K562 (cell line): Measurements from ENCODE around the gene GYS1. TPM values are rescaled to one million over a fixed set of nuclear protein-coding genes. Genes with fewer than 3 reads are reported as not detected.
A peak's percentile ranks its signal among the peaks of the same experiment; 100 is the strongest.

Experiments
- BHLHE40 ChIP-seq: IDR thresholded peaks from 2 replicates; pipeline ENCODE4 v1.6.1; 2011; ENCODE audit warnings: low read length, improper control_type of control experiment
- CGGBP1 ChIP-seq: fragments of 250-450 bp; sonication (Bioruptor Pico); IDR thresholded peaks from 2 replicates; pipeline ENCODE4 v1.9.0; 2021; ENCODE audit warnings: mild to moderate bottlenecking
- CHD1 ChIP-seq: fragments of 200-600 bp; sonication (generic); IDR thresholded peaks from one replicate; pipeline ENCODE4 v1.6.1; 2012; ENCODE audit warnings: mild to moderate bottlenecking, moderate library complexity, low read length, inconsistent platforms
- FOXA3 ChIP-seq, 2 experiments: fragments of 450-650 bp in 1 of 2; sonication (generic) in 1 of 2; formaldehyde crosslinking; IDR thresholded peaks in 1 of 2; conservative IDR thresholded peaks in 1 of 2; 2 replicates each; pipeline versions ENCODE4 v1.4.0 to v1.8.0; 2020 to 2022; ENCODE audit warnings: mild to moderate bottlenecking in 2 of 2, missing genetic modification reagents in 1 of 2
- HCFC1 ChIP-seq: IDR thresholded peaks from 2 replicates; pipeline ENCODE4 v1.6.1; 2012; ENCODE audit warnings: low read depth, low read length, improper control_type of control experiment
- HDAC1 ChIP-seq, 2 experiments: fragments of 450-650 bp; IDR thresholded peaks; 2 replicates each; pipeline ENCODE4 v1.6.1; 2016 to 2017; ENCODE audit warnings: inconsistent platforms in 1 of 2, mild to moderate bottlenecking in 1 of 2, moderate library complexity in 1 of 2
- HMGXB4 ChIP-seq: sonication (generic); formaldehyde crosslinking; IDR thresholded peaks from 2 replicates; pipeline ENCODE4 v1.8.1; 2023; ENCODE audit warnings: mild to moderate bottlenecking, missing genetic modification reagents
- HNRNPL ChIP-seq: fragments of 200-400 bp; formaldehyde crosslinking; IDR thresholded peaks from 2 replicates; pipeline ENCODE4 v1.6.1; 2017; ENCODE audit warnings: low read depth, mild to moderate bottlenecking, low read length
- KLF16 ChIP-seq: IDR thresholded peaks from 2 replicates; pipeline ENCODE4 v1.6.1; 2016; ENCODE audit warnings: antibody characterized with exemption
- KLF6 ChIP-seq: fragments of 250-450 bp; sonication (Bioruptor Pico); IDR thresholded peaks from 2 replicates; pipeline ENCODE4 v1.4.0; 2020; ENCODE audit warnings: mild to moderate bottlenecking, moderate library complexity, borderline replicate concordance
- MIER1 ChIP-seq: fragments of 450-650 bp; IDR thresholded peaks from 2 replicates; pipeline ENCODE4 v1.6.1; 2016; ENCODE audit warnings: antibody characterized with exemption, mild to moderate bottlenecking, low read depth
- MLX ChIP-seq, 2 experiments: fragments of 450-650 bp in 1 of 2; sonication (generic) in 1 of 2; formaldehyde crosslinking; conservative IDR thresholded peaks; 2 replicates each; pipeline versions ENCODE4 v1.4.0 to v1.8.1; 2020 to 2022; ENCODE audit warnings: mild to moderate bottlenecking in 1 of 2, missing genetic modification reagents in 1 of 2
- MTA3 ChIP-seq: fragments of 450-650 bp; formaldehyde crosslinking; IDR thresholded peaks from 2 replicates; pipeline ENCODE4 v1.6.1; 2017; ENCODE audit warnings: mild to moderate bottlenecking, borderline replicate concordance
- MTF1 ChIP-seq: fragments of 250-450 bp; sonication (Bioruptor Pico); IDR thresholded peaks from 2 replicates; pipeline ENCODE4 v1.9.0; 2021; ENCODE audit warnings: moderate library complexity, mild to moderate bottlenecking, inconsistent platforms, borderline replicate concordance
- MXD1 ChIP-seq: fragments of 250-450 bp; sonication (Bioruptor Pico); IDR thresholded peaks from 2 replicates; pipeline ENCODE4 v1.8.0; 2021; ENCODE audit warnings: borderline replicate concordance, mild to moderate bottlenecking, moderate library complexity; ENCODE audit not compliant: poor library complexity, severe bottlenecking
- PHF20 ChIP-seq: fragments of 450-650 bp; IDR thresholded peaks from 2 replicates; pipeline ENCODE4 v1.6.1; 2018; ENCODE audit not compliant: partially characterized antibody
- PHF8 ChIP-seq: fragments of 200-600 bp; sonication (generic); IDR thresholded peaks from 2 replicates; pipeline ENCODE4 v1.6.1; 2012; ENCODE audit warnings: mixed run types, mild to moderate bottlenecking, inconsistent platforms, low read length, moderate library complexity, borderline replicate concordance
- RUNX1 ChIP-seq: sonication (generic); IDR thresholded peaks from 2 replicates; pipeline ENCODE4 v1.6.1; 2016; ENCODE audit warnings: antibody characterized with exemption, low read depth
- SMC3 ChIP-seq: conservative IDR thresholded peaks from 2 replicates; pipeline ENCODE4 v1.6.1; 2011; ENCODE audit warnings: low read depth, low read length, improper control_type of control experiment; ENCODE audit not compliant: insufficient read depth
- SREBF2 ChIP-seq: sonication (generic); formaldehyde crosslinking; IDR thresholded peaks from 2 replicates; pipeline ENCODE4 v1.4.0; 2020; ENCODE audit warnings: mild to moderate bottlenecking, missing genetic modification reagents
- ZBTB17 ChIP-seq: fragments of 450-650 bp; formaldehyde crosslinking; IDR thresholded peaks from 2 replicates; pipeline ENCODE4 v1.4.0; 2020; ENCODE audit warnings: mild to moderate bottlenecking
- ZNF175 ChIP-seq: fragments of 200-800 bp; sonication (Bioruptor generic); IDR thresholded peaks from 2 replicates; pipeline ENCODE4 v1.6.1; 2016; ENCODE audit warnings: low read depth, mild to moderate bottlenecking, missing genetic modification characterization, missing compliant biosample characterization
- ZNF184 ChIP-seq: sonication (generic); formaldehyde crosslinking; IDR thresholded peaks from 2 replicates; pipeline ENCODE4 v1.5.0; 2020; ENCODE audit warnings: missing genetic modification reagents
- ZNF644 ChIP-seq: fragments of 200-800 bp; sonication (Bioruptor generic); IDR thresholded peaks from 2 replicates; pipeline ENCODE4 v1.6.1; 2016; ENCODE audit warnings: low read depth, missing genetic modification characterization, missing compliant biosample characterization
- ZNF830 ChIP-seq: fragments of 250-450 bp; sonication (Bioruptor Pico); IDR thresholded peaks from 2 replicates; pipeline ENCODE4 v1.5.0; 2021; ENCODE audit warnings: mild to moderate bottlenecking
- polyA plus RNA-seq, 8 experiments: library from polyadenylated mRNA; depleted of rRNA in 4 of 8; stranded (reverse) in 5 of 8; unstranded in 3 of 8; fragments of >200 nt; fragmentation: Nextera tagmentation in 2 of 8; fragmentation: Illumina TruSeq in 1 of 8; extraction: Ambion mirVana in 2 of 8; extraction: Trizol in 1 of 8; gene quantifications; 2 replicates each; pipeline versions ENCODE4 v1.2.1 to v1.2.3, GENCODE V29; 2011 to 2014; ENCODE audit warnings: inconsistent platforms in 1 of 8, missing spikeins in 1 of 8
- total RNA-seq, 7 experiments: library from RNA; depleted of rRNA in 6 of 7; stranded (reverse); fragments of >200 nt in 6 of 7; fragmentation: Illumina TruSeq in 2 of 7; extraction: Trizol in 2 of 7; gene quantifications; 2 replicates each; pipeline versions ENCODE4 v1.2.1 to v1.2.3, GENCODE V29; 2011 to 2021; ENCODE audit warnings: low replicate concordance in 1 of 7

GYS1 gene
- total and polyA plus RNA-seq, 9 of the 15 experiments (the other 6 are each of a cell fraction or from before 2014, with no cell fraction given), result 1.9 to 31.1 (median 15.2) TPM

- no peak for TF ChIP-seq RUNX1
- no peak for TF ChIP-seq MXD1 (CRISPR knock-in tag)
- TF ChIP-seq SMC3, result 0 out of 2 replicates have a peak, but pooled peaks have one; percentile 15
- TF ChIP-seq HNRNPL, result no peak
- TF ChIP-seq ZNF644, result no peak
- peak; percentile 49; the same call in 1 of the 2 replicates for TF ChIP-seq ZBTB17
- peak; percentile 58 for TF ChIP-seq KLF6 (CRISPR knock-in tag)
- peak; percentile 50; the same call in 1 of the 2 replicates for TF ChIP-seq MIER1
- peak; percentile 89 for TF ChIP-seq BHLHE40
- peak in 1 of 2 experiments; percentile 56; a peak in 1 of 4 replicates for TF ChIP-seq FOXA3 (CRISPR knock-in tag; conservative IDR thresholded peaks at IDR 0.05 in 1 of 2, IDR thresholded peaks at IDR 0.05 in 1 of 2)
- peak; percentile 75; the same call in 1 of the 2 replicates for TF ChIP-seq ZNF830 (CRISPR knock-in tag)
- TF ChIP-seq HMGXB4, result peak; percentile 89; the same call in 1 of the 2 replicates
- no peak for TF ChIP-seq ZNF184 (CRISPR knock-in tag)
- TF ChIP-seq PHF20, result peak; percentile 39
- TF ChIP-seq HCFC1, result peak; percentile 56
- no peak for TF ChIP-seq MTF1 (CRISPR knock-in tag)
- TF ChIP-seq PHF8, result peak; percentile 72
- TF ChIP-seq MTA3, result peak; percentile 100
- TF ChIP-seq CHD1, result peak; percentile 100
- no peak for TF ChIP-seq SREBF2 (CRISPR knock-in tag)
- peak in 1 of 2 experiments; percentile 83; a peak in 3 of 4 replicates for TF ChIP-seq HDAC1 (IDR thresholded peaks at IDR 0.05)
- TF ChIP-seq KLF16, result no peak
- peak; percentile 80; the same call in 1 of the 2 replicates for TF ChIP-seq CGGBP1 (CRISPR knock-in tag)
- peak; percentile 18; the same call in 1 of the 2 replicates for TF ChIP-seq ZNF175
- TF ChIP-seq MLX (CRISPR knock-in tag; conservative IDR thresholded peaks at IDR 0.05), result peak; percentile 66 to 86; a peak in 1 of 4 replicates
Measured at GRCh38 chr19:48965040-48965805, 27.9 kb downstream of the GYS1 start, which contains the start of gene FTL (continued).
